ENCODE measurements around the gene APLP2. TPM values are rescaled to one million over a fixed set of nuclear protein-coding genes. Genes with fewer than 3 reads are reported as not detected.
"Not testable (repeated sequence)": the region's sequence is repeated elsewhere in the genome, so short reads cannot be mapped to it uniquely, and the experiment has no call there.

Gene APLP2
- total and polyA plus RNA-seq, 2 donors (not counting 1 experiment from before 2014, with no cell fraction given), result 409 to 508 TPM

DNA sequence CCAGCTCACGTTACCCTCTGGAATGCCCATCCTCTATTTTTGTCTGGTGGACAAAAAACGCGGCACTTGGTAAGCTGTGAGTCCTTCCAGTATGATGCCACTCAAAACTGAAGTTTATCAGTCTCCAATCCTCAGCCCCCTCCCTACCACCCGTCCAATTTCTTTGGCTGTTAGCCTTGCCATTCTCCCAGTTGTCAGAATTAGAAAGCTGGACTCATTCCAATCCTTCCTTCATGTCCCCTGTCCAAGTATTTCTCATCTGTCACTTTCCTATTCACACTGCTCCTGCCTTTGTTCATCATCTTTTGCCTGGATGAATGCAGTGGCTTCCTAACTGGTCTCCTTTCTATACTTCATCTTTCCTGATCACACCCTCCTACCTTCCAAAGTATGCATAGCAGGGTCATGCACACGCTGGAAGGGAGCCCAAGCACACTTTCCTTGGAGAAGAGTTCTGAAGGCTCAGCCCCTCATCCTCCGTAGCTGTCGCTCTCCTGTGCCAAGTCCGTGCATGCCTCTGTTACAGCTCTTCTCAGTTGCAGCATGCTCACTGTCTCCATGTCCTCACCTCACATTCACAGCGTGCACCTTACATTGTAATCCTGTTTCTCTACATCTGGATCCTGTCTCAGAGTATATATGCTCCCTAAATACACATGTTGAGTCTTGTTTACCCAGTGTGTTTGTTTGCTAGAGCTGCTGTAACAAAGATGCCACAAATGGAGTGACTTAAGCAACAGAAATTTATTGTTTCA, 19.4 kb downstream of the APLP2 start:
- Histone ChIP-seq H2AFZ (ENCODE audit: low read length) (no peak overlapping the region), H3K4me1 (ENCODE audit: control insufficient read depth, extremely low read depth, insufficient read depth, low read length) (no peaks in the 10 kb centered on the region), H3K4me2 (ENCODE audit: extremely low read depth, insufficient read depth, low read length) (no peak overlapping the region), H3K9ac (ENCODE audit: insufficient read depth, low read length) (no peak overlapping the region), H3K9me3 (ENCODE audit: control insufficient read depth, insufficient read depth, low read depth, low read length) (no peaks in the 10 kb centered on the region), H3K27ac (ENCODE audit: insufficient read depth, low read length) (no peak overlapping the region), H3K36me3 (ENCODE audit: control insufficient read depth, insufficient read depth, low read length) (no peaks in the 10 kb centered on the region), H3K79me2 (ENCODE audit: control insufficient read depth, insufficient read depth, low read length) (peaks cover 25% of the 10 kb centered on the region), H3K27me3 (ENCODE audit: control insufficient read depth, insufficient read depth, low read length) (no peaks in the 10 kb centered on the region), H4K20me1 (ENCODE audit: control insufficient read depth, extremely low read depth, insufficient read depth, low read length) (no peaks in the 10 kb centered on the region), H3K4me3 (replicated peaks in 1 of 4; ENCODE audit: control extremely low read depth in 1 of 4, insufficient read depth in 1 of 4, low read depth in 3 of 4, low read length in 4 of 4) (no peak overlapping the region)
- TF ChIP-seq EZH2 (IDR thresholded peaks at IDR 0.05; ENCODE audit: low read length, missing control alignments), result no peak
- TF ChIP-seq, protein P1, sequence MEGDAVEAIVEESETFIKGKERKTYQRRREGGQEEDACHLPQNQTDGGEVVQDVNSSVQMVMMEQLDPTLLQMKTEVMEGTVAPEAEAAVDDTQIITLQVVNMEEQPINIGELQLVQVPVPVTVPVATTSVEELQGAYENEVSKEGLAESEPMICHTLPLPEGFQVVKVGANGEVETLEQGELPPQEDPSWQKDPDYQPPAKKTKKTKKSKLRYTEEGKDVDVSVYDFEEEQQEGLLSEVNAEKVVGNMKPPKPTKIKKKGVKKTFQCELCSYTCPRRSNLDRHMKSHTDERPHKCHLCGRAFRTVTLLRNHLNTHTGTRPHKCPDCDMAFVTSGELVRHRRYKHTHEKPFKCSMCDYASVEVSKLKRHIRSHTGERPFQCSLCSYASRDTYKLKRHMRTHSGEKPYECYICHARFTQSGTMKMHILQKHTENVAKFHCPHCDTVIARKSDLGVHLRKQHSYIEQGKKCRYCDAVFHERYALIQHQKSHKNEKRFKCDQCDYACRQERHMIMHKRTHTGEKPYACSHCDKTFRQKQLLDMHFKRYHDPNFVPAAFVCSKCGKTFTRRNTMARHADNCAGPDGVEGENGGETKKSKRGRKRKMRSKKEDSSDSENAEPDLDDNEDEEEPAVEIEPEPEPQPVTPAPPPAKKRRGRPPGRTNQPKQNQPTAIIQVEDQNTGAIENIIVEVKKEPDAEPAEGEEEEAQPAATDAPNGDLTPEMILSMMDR (conservative IDR thresholded peaks at IDR 0.05 in 1 of 2, IDR thresholded peaks at IDR 0.05 in 1 of 2; ENCODE audit: low read depth in 1 of 2, low read length in 2 of 2), result no peak
- DNase-seq (ENCODE audit: low read depth in 2 of 2), result no peak

DNA sequence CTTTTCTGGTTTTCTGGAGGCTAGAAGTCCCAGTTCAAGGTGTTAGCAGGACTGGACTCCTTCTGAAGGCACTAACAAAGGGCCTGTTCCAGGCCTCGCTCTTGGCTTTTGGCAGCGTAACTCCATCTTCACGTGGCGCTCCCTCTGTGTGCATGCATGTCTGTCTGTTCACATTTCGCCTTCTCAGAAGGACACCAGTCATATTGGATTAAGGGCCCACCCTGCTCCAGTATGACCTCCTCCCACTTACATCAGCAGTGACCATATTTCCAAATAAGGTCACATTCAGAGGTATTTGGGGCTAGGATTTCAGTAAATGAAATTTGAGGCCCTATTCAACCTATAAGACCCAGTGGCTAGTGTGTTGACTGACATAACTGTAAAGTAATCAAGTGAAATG, 20.0 kb downstream of the APLP2 start:
- Histone ChIP-seq H3K27ac (ENCODE audit: insufficient read depth, low read length) (no peak overlapping the region), H3K4me3 (replicated peaks in 1 of 4; ENCODE audit: control extremely low read depth in 1 of 4, insufficient read depth in 1 of 4, low read depth in 3 of 4, low read length in 4 of 4) (no peak overlapping the region), H4K20me1 (ENCODE audit: control insufficient read depth, extremely low read depth, insufficient read depth, low read length) (no peaks in the 10 kb centered on the region), H3K4me1 (ENCODE audit: control insufficient read depth, extremely low read depth, insufficient read depth, low read length) (no peaks in the 10 kb centered on the region), H3K9me3 (ENCODE audit: control insufficient read depth, insufficient read depth, low read depth, low read length) (no peaks in the 10 kb centered on the region), H3K36me3 (ENCODE audit: control insufficient read depth, insufficient read depth, low read length) (no peaks in the 10 kb centered on the region), H3K4me2 (ENCODE audit: extremely low read depth, insufficient read depth, low read length) (no peak overlapping the region), H3K27me3 (ENCODE audit: control insufficient read depth, insufficient read depth, low read length) (no peaks in the 10 kb centered on the region), H3K9ac (ENCODE audit: insufficient read depth, low read length) (no peak overlapping the region), H2AFZ (ENCODE audit: low read length) (no peak overlapping the region), H3K79me2 (ENCODE audit: control insufficient read depth, insufficient read depth, low read length) (peaks cover 22% of the 10 kb centered on the region)
- peak in 1 of 2 donors; percentile 37 for DNase-seq (ENCODE audit: low read depth in 2 of 2)
- TF ChIP-seq EZH2 (IDR thresholded peaks at IDR 0.05; ENCODE audit: low read length, missing control alignments), result no peak
- TF ChIP-seq, protein P1 (conservative IDR thresholded peaks at IDR 0.05 in 1 of 2, IDR thresholded peaks at IDR 0.05 in 1 of 2; ENCODE audit: low read depth in 1 of 2, low read length in 2 of 2), result no peak

DNA sequence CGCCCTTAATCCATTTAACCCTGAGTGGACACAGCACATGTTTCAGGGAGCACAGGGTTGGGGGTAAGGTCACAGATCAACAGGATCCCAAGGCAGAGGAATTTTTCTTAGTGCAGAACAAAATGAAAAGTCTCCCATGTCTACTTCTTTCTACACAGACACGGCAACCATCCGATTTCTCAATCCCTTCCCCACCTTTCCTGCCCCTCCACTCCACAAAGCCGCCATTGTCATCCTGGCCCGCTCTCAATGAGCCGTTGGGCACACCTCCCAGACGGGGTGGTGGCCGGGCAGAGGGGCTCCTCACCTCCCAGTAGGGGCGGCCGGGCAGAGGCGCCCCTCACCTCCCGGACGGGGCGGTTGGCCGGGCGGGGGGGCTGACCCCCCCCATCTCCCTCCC, 20.8 kb downstream of the APLP2 start:
- not testable (repeated sequence) for H3K9me3 ChIP-seq (ENCODE audit: control insufficient read depth, insufficient read depth, low read depth, low read length); DNase-seq (ENCODE audit: low read depth in 2 of 2); H3K27me3 ChIP-seq (ENCODE audit: control insufficient read depth, insufficient read depth, low read length); H3K27ac ChIP-seq (ENCODE audit: insufficient read depth, low read length); H3K4me1 ChIP-seq (ENCODE audit: control insufficient read depth, extremely low read depth, insufficient read depth, low read length); H3K36me3 ChIP-seq (ENCODE audit: control insufficient read depth, insufficient read depth, low read length); H3K4me2 ChIP-seq (ENCODE audit: extremely low read depth, insufficient read depth, low read length); H4K20me1 ChIP-seq (ENCODE audit: control insufficient read depth, extremely low read depth, insufficient read depth, low read length); H3K4me3 ChIP-seq (replicated peaks in 1 of 4; ENCODE audit: control extremely low read depth in 1 of 4, insufficient read depth in 1 of 4, low read depth in 3 of 4, low read length in 4 of 4); H2AFZ ChIP-seq (ENCODE audit: low read length); H3K9ac ChIP-seq (ENCODE audit: insufficient read depth, low read length)
- H3K79me2 ChIP-seq (ENCODE audit: control insufficient read depth, insufficient read depth, low read length), result peaks cover 28% of the 10 kb centered on the region

DNA sequence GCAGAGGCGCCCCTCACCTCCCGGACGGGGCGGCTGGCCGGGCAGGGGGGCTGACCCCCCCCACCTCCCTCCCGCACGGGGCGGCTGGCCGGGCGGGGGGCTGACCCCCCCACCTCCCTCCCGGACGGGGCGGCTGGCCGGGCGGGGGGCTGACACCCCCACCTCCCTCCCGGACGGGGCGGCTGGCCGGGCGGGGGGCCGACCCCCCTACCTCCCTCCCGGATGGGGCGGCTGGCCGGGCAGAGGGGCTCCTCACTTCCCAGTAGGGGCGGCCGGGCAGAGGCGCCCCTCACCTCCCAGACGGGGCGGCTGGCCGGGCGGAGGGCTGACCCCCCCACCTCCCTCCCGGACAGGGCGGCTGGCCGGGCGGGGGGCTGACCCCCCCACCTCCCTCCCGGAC, 21.5 kb downstream of the APLP2 start:
- not testable (repeated sequence) for DNase-seq (ENCODE audit: low read depth in 2 of 2); H3K4me3 ChIP-seq (replicated peaks in 1 of 4; ENCODE audit: control extremely low read depth in 1 of 4, insufficient read depth in 1 of 4, low read depth in 3 of 4, low read length in 4 of 4); H3K27ac ChIP-seq (ENCODE audit: insufficient read depth, low read length); H3K27me3 ChIP-seq (ENCODE audit: control insufficient read depth, insufficient read depth, low read length); H3K36me3 ChIP-seq (ENCODE audit: control insufficient read depth, insufficient read depth, low read length); H3K4me2 ChIP-seq (ENCODE audit: extremely low read depth, insufficient read depth, low read length); H4K20me1 ChIP-seq (ENCODE audit: control insufficient read depth, extremely low read depth, insufficient read depth, low read length); H3K4me1 ChIP-seq (ENCODE audit: control insufficient read depth, extremely low read depth, insufficient read depth, low read length); H3K9me3 ChIP-seq (ENCODE audit: control insufficient read depth, insufficient read depth, low read depth, low read length); H2AFZ ChIP-seq (ENCODE audit: low read length); H3K9ac ChIP-seq (ENCODE audit: insufficient read depth, low read length)
- peaks cover 30% of the 10 kb centered on the region for H3K79me2 ChIP-seq (ENCODE audit: control insufficient read depth, insufficient read depth, low read length)
